H4 (cell line): ENCODE data around the gene NEURL4. TPM values are rescaled to one million over a fixed set of nuclear protein-coding genes. Genes with fewer than 3 reads are reported as not detected.

Source experiments
- DNase-seq: peaks from one replicate; pipeline ENCODE4 v3.0.0-alpha.2; 2015; ENCODE audit warnings: low spot score
- total RNA-seq: library from RNA; depleted of rRNA; stranded (reverse); fragments of >200 nt; shearing (Covaris generic); gene quantifications from 2 replicates; pipeline ENCODE4 v1.2.3, GENCODE V29; 2014

Gene NEURL4
- total RNA-seq, 1 experiment from 2014 or later = 3.5 TPM

DNA sequence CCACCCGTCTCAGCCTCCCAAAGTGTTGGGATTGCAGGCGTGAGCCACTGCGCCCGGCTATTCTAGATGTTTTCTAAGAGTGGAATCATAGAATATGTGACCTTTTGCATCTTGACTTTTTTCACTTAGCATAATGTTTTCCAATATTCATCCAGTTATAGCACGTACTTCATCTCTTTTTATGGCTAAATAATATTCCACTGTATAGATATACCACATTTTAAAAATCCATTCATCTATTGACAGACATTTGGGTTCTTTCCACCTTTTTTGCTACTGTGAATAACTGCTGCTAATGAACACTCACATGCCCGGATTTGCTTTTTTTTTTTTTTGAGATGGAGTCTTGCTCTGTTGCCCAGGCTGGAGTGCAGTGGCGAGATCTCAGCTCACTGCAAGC, 25.0 kb downstream of the NEURL4 start:
- no peak for DNase-seq

DNA sequence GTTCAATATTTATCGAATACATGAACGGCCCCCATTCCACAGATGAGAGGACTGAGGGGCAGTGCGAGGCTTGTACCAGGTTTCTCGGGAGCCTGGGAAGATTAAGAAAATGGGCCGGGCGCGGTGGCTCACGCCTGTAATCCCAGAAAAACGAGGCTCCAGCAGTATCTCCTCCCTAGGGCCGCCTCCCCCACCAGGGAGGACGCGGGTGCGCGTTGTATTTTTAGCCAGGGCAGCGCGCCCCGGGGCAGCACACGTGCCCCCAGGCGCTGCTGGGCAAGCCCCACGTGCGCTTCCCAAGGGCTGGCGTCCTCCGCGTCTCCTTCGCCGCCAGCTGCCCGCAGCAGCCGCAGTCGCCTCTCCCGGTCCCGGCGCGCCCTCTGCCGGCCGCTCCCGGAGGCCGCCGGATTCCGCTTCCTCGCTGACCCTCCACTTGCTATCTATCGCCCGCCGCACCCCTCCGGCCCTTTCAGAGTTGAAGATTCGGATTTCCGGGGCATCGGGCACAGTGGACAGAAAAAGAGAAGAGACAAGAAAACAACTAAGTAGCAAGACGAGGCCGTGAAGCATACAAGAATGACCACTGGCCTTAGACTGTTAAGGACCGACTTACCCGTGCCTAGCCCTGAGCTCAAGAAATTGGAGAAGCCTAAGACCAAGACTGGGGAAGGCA, 32.8 kb downstream of the NEURL4 start:
- peak; percentile 59 for DNase-seq

DNA sequence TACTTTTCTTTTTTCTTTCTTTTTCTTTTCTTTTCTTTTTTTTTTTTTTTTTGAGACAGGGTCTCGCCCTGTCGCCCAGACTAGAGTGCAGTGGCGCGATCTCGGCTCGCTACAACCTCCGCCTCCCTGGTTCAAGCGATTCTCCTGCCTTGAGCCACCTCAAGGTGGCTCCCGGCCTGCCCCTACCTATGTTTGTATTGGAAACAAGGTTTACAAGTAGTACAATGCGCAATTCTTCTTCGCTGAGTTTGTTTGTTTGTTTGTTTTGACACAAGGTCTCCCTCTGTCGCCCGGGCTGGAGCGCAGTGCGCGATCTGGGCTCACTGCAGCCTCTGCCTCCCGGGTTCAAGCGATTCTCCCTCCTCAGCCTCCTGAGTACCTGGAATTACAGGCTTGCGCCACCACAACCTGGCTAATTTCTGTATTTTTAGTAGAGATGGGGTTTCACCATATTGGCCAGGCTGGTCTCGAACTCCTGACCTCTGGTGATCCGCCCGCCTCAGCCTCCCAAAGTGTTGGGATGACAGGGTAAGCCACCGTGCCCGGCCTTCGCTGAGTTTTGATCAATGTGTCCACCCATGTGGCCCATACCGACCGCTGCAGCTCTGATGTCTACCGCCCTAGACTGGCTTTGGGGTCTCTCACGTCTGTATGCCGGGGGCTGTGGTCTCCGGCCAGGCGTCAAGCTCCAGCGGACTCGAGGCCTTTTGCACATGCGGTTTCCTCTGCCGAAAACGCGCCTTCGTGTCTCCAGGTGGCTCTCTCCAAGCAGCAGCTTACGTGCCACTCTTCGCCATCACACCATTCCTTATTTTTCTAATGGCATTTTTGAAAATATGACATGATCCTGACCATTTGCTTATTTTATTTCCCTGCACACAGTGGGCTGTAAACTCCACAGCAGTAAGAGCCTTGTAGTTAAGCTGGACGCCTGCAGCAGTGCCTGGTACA, 33.6 kb downstream of the NEURL4 start:
- no peak for DNase-seq

DNA sequence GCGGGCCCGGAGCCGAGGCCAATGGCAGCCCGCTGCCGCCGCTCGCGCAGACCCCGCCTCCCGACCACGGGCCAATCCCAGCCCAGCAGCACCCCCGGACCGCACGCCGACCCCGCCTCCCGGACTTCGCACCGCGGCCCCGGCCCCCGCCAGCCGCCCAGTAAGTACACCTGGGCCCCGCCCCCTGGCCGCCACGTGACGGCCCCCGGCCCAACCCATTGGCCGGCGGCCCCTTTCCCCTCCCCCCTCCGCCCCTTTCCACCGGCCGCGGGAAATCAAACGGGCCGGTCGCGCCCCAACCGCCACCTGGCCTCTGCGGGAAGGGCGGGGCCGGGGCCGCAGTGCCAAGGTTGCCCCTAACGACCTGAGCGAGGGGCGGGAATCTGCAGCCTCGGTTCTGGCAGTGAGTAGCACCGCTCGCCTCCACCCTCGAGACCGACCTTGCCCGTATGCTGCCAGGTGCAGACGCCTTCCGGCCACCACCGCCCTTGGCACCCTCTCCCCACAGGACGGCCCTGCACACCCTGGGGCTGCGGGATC, 34.5 kb downstream of the NEURL4 start, which contains the start of gene YBX2:
Gene YBX2, minus strand, starts transcription at position 26 of the 540 bp plus-strand sequence. CDS start 139 bp downstream, outside the sequence.
- DNase-seq = no peak

DNA sequence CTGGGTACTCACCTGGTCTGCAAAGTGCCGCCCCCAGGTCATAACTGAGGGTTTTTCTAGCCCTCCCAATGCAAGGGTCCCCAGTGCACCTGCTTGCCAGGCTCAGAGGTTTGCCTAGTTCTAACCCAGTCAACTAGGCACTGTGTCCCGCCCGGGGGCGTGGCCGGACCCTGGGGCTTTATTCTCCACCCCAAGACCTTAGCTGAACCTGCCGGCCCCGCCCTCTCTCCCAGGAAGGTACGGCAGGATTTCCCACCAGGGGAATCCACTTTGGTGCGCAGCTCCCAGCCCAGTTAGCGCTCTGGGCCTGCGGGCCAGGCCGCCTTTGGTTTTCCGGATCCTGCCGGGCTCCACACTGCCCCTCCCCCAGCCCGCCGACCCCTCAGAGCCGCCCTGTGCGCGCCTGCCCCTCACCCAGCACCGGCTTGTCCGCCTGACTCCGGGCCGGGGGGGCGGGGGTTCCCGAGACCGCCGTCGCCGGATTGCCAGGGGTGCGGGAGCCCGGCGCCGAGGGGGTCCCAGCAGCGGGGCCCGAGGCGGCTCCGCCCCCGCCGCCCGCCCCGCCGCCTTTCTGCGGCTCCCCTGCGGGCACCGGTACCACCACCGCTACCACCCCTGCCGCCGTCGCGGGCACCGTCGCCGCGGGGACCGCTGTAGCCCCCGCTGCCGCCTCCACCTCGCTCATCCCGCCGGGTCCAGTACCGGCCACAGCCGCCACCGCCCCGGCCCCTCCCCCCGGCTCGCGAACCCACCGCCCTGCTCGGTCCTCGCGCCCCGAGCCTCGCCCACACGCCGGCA, 35.1 kb downstream of the NEURL4 start:
- DNase-seq = no peak

DNA sequence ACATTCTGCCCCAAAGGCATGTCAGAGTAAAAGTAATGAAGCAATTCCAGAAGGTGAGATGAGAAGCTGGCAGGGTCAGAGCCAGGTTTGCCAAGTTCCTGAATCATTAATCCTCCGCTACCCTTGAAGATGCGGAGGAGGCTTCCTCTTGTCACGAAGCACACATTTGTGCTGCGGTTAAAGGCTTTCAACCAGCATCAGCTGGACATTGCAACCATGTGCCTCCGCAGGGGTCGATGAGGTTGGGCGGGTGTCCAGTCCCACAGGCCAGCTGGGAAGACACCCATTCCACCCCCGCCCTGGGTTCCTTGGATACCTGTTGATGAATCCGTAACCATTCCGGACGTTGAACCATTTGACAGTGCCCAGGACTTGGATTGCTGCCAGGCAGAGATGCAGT, 36.0 kb downstream of the NEURL4 start:
- DNase-seq = no peak

DNA sequence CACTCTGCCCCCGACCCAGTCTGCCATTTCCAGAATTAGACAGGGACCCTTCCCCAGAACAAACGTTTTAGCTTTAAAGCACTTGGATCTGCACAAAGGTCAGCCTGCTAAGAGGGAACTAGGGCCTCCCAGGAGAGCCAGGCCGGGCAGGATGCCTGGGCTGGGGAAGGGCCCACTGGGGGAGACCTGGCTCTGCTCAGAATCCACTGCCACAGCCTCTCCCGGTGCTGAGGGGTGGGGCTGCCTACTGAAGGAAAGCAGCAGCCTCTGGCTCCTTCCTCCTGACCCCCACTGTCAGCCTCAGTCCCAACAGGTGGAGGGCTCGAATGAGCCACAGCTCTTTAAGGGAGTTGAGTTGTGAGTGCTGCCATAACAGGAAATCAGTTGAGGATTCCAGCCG, 36.4 kb downstream of the NEURL4 start:
- DNase-seq = no peak

DNA sequence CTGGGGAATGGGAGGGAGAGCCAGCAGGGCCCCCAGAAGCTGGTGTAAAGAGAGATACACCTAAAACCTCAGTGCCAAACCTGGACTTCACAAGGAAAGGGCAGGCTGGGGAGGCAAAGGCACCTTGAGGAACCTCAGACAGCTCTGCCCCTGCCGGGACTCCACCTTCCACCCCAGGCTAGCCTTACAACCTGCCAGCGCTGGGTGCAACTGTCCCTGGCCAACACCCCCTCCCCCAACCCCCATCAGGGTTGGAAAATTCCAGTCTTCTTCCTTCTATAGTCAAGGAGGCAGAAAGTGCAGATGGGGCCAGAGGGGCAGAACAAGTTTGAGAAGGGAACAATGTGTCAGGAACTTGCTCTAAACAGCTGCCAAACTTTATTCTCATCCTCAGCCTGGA, 36.9 kb downstream of the NEURL4 start:
- no peak for DNase-seq

DNA sequence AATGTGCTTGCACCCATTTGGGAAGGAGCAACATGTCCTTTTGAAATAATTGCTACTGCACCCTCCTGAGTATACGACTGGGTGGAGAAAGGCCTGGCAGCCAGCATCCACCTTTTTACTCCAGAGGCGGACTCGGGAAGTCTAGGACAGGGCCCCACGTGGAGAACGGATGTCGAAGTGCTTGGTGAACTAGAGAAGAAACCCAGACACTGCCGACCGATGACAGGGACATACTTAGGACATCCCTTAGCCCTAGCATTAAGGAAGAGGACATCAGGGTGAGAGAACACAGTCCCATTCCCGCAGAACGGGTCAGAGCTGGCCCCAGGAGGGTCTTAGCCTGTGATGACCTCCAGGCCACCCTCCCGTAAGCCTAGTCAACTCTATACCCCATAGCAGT, 38.5 kb downstream of the NEURL4 start:
- DNase-seq = no peak

DNA sequence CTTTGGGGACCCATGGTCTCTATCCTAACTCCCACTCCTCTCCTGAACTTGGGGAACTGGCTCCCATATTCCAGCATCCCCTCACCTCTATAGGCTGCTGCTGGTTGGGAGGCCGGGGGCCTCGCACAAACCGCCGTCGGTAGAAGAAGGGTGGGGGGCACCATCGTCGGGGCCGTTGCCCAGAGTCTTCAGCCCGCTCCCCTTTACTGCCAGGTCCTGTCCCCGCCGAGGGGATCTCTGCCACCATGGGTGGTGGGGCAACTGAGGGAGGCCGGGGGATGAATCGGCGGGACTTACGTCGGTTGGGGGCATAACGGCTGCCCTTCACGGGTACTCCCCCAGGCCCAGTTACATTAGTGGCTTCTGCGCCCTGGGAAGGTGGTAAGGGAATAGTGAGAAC, 39.0 kb downstream of the NEURL4 start:
- DNase-seq = no peak

DNA sequence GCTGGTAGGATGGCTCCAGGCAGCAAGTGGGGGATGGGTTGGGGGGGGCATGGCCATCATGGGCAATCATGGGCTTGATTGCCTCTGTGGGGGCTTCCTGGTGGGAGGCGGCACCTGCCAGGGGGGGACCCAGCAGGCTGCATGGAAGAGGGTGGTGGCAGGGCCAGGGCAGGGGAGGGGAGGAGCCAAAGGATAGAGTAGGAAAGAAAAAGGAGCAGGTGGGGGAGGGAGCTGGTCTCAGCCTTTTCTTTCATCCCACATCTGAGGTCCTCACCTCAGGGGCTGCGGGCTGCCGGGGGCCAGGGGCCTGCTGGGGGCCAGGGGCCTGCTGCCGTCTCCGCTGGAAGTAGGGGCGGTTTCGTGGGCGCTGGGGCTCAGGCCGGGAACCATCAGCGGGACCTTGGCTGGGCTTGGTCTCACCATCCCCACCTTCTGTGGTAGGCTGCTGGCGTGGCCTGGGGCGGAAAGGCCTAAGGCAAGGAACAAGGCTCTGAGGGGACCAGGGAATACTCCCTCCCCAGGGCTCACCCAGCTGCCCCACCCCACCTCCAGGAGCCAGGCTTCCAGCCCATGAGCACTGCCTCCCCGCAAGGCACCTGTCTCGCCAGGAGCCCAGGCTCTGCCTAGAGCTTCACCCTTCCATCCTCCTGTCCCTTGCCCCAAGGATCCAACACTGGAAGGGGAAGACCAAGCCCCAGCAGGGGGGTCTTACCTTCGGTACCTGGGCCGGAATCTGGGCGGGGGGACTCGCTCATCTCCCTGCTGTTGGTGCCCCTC, 39.7 kb downstream of the NEURL4 start:
- no peak for DNase-seq

DNA sequence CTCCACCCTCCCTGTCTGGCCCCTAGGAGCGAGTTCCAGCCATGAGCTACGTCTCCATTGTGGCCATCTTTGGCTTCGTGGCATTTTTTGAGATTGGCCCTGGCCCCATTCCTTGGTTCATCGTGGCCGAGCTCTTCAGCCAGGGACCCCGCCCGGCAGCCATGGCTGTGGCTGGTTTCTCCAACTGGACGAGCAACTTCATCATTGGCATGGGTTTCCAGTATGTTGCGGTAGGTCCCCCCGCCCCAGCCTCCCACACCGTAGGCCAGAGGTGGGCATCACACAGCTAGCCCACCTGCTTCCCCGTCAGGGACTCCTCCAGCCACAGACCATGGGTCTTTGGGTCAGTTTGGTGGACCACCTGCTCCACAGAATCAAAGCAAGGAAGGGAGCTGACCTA, 43.5 kb downstream of the NEURL4 start:
- no peak for DNase-seq

DNA sequence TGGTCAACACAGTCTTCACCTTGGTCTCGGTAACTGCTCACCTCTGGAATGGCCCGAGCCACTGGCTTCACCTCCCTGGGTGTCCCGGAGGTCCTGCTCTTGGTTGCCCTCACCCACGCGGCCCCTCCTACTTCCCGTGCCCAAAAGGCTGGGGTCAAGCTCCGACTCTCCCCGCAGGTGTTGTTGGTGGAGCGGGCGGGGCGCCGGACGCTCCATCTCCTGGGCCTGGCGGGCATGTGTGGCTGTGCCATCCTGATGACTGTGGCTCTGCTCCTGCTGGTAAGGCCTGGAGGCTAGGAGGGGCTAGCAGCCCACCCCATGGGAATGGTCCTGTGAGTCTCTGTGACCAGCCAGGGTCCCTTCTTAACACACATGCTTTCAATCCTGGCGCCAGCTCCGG, 44.2 kb downstream of the NEURL4 start:
- DNase-seq = no peak

DNA sequence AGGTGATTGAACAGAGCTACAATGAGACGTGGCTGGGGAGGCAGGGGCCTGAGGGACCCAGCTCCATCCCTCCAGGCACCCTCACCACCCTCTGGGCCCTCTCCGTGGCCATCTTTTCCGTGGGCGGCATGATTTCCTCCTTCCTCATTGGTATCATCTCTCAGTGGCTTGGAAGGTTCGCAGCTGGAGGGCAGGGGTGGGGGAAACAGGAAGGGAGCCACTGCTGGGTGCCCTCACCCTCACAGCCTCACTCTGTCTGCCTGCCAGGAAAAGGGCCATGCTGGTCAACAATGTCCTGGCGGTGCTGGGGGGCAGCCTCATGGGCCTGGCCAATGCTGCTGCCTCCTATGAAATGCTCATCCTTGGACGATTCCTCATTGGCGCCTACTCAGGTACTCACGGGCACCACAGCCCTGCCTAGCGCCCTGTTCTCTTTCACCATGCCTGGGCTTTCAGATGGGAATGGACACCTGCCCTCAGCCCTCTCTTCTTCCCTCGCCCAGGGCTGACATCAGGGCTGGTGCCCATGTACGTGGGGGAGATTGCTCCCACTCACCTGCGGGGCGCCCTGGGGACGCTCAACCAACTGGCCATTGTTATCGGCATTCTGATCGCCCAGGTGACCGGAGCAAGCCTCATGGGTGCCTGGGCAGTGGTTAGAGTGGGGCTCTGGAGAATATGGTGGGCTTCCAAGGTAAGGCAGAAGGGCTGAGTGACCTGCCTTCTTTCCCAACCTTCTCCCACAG, 45.5 kb downstream of the NEURL4 start:
- no peak for DNase-seq

DNA sequence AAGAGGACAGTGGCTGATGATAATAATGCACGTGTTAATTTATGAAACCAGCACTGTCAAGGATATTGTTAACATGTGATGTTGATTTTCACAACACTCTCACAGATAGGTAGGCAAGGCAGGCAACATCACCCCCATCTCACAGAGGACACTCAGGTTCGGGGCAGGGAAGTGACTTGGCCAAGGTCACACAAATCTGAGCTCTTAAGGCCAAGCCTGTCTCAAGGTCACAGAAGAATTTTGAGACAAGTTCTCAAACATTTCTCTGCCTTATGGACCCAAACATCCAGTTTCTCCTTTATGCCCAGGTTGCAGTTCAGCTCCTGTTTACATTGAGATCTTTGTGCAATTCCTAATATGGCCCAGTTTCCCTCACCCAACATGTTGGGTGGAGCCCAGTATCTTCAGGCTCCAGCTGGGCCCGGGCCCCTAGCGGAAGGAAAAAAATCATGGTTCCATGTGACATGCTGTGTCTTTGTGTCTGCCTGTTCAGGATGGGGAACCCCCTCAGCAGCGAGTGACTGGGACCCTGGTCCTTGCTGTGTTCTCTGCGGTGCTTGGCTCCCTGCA, 46.3 kb downstream of the NEURL4 start:
- no peak for DNase-seq

DNA sequence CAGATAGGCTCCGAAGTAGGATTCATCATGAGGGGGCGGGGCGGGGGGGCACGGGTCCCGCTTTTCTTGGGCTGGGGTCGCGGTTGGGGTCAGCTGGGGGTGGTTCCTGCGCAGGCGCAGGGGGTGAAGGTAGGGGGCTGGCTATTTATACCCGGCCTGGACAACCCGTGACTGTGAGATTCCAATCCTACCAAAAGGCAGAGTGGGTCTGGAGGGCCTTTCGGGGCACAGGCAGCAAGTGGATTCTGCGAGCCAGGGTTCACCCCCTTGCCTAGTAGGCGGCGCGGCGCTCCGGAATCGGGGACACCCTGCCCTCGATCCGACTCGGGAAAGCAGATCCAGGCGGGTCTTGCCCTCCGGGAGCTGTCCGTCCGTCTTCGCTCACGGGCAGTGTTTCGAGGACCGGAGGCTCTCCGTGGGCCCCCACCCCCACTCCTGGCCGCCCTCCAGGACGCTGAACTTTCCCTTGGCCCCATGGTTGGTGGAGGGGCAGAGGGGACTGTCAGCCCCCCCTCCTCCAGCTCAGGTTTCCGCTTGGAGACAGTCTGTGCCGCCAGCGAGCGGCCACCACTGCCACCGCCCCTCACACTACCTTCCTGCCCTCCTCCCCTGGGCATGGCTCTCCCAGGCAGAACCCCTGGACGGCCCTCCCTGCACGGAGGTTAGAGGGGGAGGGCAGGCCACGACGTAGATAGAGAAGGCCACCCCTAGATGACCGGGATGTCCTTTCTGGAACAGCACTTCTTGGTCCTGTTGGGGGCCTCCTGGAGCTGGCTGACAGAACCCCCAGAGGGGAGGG, 47.0 kb downstream of the NEURL4 start:
- no peak for DNase-seq

DNA sequence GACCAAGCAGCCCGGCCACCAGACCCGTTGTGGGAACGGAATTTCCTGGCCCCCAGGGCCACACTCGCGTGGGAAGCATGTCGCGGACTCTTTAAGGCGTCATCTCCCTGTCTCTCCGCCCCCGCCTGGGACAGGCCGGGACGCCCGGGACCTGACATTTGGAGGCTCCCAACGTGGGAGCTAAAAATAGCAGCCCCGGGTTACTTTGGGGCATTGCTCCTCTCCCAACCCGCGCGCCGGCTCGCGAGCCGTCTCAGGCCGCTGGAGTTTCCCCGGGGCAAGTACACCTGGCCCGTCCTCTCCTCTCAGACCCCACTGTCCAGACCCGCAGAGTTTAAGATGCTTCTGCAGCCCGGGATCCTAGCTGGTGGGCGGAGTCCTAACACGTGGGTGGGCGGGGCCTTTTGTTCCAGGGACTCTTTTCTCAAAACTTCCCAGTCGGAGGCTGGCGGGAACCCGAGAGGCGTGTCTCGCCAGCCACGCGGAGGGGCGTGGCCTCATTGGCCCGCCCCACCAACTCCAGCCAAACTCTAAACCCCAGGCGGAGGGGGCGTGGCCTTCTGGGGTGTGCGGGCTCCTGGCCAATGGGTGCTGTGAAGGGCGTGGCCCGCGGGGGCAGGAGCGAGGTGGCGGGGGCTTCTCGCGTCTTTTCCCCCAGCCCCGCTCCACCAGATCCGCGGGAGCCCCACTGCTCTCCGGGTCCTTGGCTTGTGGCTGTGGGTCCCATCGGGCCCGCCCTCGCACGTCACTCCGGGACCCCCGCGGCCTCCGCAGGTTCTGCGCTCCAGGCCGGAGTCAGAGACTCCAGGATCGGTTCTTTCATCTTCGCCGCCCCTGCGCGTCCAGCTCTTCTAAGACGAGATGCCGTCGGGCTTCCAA, 47.8 kb downstream of the NEURL4 start, which contains the start of gene SLC2A4:
Gene SLC2A4, plus strand, starts transcription at position 645 of the 879 bp plus-strand sequence. Its CDS starts 217 bp downstream, at position 862.
- peak; percentile 73 for DNase-seq

DNA sequence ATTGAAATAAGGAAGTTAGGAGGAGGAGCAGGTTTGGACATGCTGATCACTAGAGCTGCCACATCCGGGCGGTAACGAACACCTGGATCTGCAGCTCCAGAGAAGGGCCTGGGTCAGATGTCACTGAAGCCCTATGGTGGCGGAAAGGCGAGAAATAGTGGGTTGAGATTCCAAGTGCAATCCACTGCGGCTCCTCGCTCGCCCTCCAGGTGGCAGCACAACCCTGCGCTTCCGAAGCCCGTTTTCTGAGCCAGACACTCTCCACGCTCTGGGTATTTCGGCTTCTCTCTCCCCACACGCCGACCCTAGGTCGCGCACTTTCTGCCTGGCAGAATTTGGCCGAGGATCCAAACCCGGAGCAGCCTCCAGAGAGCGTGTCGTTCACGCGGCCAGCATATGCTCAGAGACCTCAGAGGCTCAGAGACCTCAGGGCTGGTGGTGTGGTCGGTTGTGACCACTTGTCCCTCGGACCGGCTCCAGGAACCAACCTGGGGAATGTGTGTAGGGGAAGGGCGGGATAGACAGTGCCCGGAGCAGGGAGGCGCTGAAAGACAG, 48.5 kb downstream of the NEURL4 start:
- peak; percentile 64 for DNase-seq
